HG02623 (cell line): ENCODE results near the gene TIAM1.

Source experiments
- ATAC-seq: cut with Tn5 transposase; IDR thresholded peaks from one replicate; pipeline ENCODE4 v1.9.1; 2021; ENCODE audit warnings: moderate library complexity; ENCODE audit not compliant: unreplicated experiment

Gene TIAM1

GRCh38 chr21:31181082-31181750 is 162.8 kb downstream of the TIAM1 start:
- ATAC-seq: no peak

- no peak for ATAC-seq
Observed at GRCh38 chr21:31180256-31181081, 163.6 kb downstream of the TIAM1 start.

- no peak for ATAC-seq
Observed at GRCh38 chr21:31176725-31177124, 167.3 kb downstream of the TIAM1 start.

- ATAC-seq: no peak
Observed at GRCh38 chr21:31176080-31176551, 167.9 kb downstream of the TIAM1 start.

GRCh38 chr21:31173881-31174555 is 170.0 kb downstream of the TIAM1 start:
- no peak for ATAC-seq

GRCh38 chr21:31172328-31172727 is 171.7 kb downstream of the TIAM1 start:
- ATAC-seq: no peak

- no peak for ATAC-seq
Observed at GRCh38 chr21:31164713-31165694, 179.1 kb downstream of the TIAM1 start.

- no peak for ATAC-seq
Observed at GRCh38 chr21:31162827-31163226, 181.2 kb downstream of the TIAM1 start.

GRCh38 chr21:31162079-31162699 is 181.9 kb downstream of the TIAM1 start:
- ATAC-seq: no peak

- no peak for ATAC-seq
Observed at GRCh38 chr21:31161157-31161556, 182.9 kb downstream of the TIAM1 start.

GRCh38 chr21:31159808-31160207 is 184.3 kb downstream of the TIAM1 start:
- ATAC-seq: no peak

GRCh38 chr21:31158789-31159581 is 185.1 kb downstream of the TIAM1 start:
- ATAC-seq: no peak

- no peak for ATAC-seq
Observed at GRCh38 chr21:31157756-31158155, 186.3 kb downstream of the TIAM1 start.

GRCh38 chr21:31156662-31157061 is 187.4 kb downstream of the TIAM1 start:
- ATAC-seq: no peak

GRCh38 chr21:31156169-31156568 is 187.9 kb downstream of the TIAM1 start:
- no peak for ATAC-seq

GRCh38 chr21:31151156-31152045 is 192.7 kb downstream of the TIAM1 start:
- ATAC-seq: no peak

GRCh38 chr21:31145274-31145673 is 198.8 kb downstream of the TIAM1 start:
- ATAC-seq: no peak

GRCh38 chr21:31143036-31143435 is 201.0 kb downstream of the TIAM1 start:
- no peak for ATAC-seq
